ENCODE measurements around the gene MYH9.

DNA sequence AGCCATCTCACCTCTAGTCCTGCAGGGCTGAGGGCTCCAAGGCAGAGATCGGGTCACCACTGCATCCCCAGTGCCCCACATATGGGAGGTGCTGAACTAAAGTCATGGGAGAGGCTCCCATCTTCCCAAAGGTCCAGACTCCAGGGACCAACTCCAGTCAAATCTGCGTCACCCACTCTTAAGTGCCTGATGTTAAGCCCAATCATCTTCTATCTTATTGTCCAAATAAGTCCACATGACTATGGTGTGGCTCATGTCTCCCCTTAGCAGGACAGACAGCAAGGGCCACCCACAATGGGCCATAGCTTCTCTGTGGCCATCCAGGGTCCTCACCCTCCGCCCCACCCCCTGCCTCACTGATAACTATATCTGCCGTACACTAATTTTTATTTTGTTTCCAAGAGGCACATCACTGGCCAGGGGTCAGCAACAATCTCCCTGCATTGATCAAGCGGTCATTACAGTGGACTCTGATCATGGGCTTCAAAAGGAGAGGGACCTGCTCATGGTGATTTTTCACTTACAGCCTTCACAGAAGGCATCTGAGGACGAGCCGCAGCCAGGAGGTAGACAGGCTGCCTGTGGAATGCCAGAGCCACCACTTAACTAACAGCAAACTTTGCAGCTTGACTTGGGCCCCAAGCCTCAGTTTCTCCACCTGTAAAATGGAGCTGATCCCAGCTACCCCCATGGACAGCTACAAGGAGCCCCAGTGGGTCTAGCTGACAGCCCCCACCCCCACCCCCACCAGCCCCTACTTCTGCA lies 23.3 kb downstream of the MYH9 start:
- TF ChIP-seq, protein P1, sequence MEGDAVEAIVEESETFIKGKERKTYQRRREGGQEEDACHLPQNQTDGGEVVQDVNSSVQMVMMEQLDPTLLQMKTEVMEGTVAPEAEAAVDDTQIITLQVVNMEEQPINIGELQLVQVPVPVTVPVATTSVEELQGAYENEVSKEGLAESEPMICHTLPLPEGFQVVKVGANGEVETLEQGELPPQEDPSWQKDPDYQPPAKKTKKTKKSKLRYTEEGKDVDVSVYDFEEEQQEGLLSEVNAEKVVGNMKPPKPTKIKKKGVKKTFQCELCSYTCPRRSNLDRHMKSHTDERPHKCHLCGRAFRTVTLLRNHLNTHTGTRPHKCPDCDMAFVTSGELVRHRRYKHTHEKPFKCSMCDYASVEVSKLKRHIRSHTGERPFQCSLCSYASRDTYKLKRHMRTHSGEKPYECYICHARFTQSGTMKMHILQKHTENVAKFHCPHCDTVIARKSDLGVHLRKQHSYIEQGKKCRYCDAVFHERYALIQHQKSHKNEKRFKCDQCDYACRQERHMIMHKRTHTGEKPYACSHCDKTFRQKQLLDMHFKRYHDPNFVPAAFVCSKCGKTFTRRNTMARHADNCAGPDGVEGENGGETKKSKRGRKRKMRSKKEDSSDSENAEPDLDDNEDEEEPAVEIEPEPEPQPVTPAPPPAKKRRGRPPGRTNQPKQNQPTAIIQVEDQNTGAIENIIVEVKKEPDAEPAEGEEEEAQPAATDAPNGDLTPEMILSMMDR (IDR thresholded peaks at IDR 0.05), result no peak
- no peak for TF ChIP-seq POLR2AphosphoS5 (IDR thresholded peaks at IDR 0.05; ENCODE audit: low read depth, low read length)

All from Panc1 (cell line).